ENCODE data around the gene FUT4.
"Not testable (repeated sequence)": the region's sequence is repeated elsewhere in the genome, so short reads cannot be mapped to it uniquely, and the experiment has no call there.

FUT4 gene

DNA sequence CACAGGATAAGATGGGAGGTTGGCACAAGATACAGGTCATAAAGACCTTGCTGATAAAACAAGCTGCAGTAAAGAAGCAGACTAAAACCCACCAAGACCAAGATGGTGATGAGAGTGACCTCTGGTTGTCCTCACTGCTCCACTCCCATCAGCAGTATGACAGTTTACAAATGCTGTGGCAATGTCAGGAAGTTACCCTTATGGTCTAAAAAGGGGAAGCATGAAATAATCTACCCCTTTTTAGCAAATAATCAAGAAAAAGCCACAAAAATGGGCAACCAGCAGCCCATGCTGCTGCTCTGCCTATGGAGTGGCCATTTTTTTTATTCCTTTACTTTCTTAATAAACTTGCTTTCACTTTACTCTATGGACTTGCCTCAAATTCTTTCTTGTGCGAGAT is 14.7 kb downstream of the FUT4 start:
- in situ Hi-C loops (cut with MboI; ENCODE audit: low pct_unique_long_range_greater_than_20kb, low sequenced_read_pairs), result no loop called here
- DNase-seq, result peak; percentile 80

DNA sequence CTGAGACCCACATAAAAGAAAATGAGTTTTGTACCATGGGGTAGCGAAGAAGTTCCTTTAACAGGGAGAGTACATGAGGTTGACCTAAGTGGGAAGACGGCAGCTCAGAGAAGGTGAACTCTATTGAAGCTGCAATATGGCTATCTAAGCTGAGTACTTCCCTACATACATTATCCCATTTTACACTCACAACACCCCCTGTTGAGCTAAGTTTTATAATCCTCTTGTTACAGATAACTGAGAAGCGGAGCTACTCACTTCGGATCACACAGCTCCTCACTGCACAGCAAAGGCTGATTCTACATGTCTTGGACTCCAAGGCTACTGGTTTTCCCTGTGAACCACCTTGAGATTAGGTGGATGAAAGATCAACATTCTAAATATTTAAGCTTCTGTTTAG is 15.2 kb downstream of the FUT4 start:
- DNase-seq, result no peak
- in situ Hi-C loops (cut with MboI; ENCODE audit: low pct_unique_long_range_greater_than_20kb, low sequenced_read_pairs), result no loop called here

- in situ Hi-C loops (cut with MboI; ENCODE audit: low pct_unique_long_range_greater_than_20kb, low sequenced_read_pairs), result no loop called here
- no peak for DNase-seq
These were observed 15.6 kb downstream of the FUT4 start for GRCh38 chr11:94559361-94559760.

DNA sequence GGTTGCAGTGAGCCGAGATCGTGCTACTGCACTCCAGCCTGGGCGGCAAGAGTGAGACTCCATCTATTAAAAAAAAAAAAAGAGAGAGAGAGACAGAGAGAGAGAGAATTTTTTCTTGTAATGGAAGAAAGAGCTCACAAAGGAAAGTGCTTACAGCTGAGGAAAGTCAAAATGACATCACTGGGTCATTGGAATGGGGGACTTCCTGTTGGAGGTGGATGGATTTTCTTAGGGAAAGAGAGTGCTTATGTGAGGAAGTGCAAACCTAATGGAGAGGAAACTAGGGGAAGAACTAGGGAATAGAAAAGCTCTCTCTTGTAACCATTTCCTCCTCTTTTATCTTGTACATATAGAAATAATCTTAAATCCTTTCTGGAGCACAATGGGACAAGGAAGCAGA is 17.1 kb downstream of the FUT4 start:
- in situ Hi-C loops (cut with MboI; ENCODE audit: low pct_unique_long_range_greater_than_20kb, low sequenced_read_pairs), result no loop called here
- DNase-seq, result no peak

DNA sequence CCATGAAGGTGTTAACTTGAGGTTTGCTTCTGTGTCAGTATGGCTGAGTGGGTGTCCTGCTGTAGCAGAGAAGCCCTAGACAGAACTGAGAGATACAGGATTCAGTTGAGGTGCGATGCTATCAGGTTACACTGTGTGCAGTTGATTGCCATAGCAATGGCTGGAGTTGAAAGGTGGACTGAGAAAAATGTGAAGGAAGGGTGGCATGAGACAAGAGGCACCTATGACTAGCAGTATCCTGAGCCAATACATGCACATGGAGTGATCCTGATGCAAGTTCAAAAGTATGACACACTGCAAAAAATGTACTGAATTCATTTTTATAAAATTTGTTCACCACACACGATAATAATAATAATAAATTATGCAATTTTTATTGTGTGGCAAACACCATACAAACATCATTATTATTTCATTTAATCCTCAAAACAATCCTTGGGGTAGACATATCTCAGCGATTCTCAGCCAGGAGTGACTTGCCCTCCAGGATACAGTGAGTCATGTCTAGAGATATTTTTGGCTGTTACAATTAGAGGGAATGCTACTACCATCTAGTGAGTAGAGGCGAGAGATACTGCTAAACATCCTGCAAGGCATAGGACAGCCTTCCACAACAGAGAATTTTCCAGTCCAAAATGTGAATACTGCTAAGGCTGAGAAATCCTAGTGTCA is 19.6 kb downstream of the FUT4 start:
- DNase-seq, result no peak
- in situ Hi-C loops (cut with MboI; ENCODE audit: low pct_unique_long_range_greater_than_20kb, low sequenced_read_pairs), result no loop called here

DNA sequence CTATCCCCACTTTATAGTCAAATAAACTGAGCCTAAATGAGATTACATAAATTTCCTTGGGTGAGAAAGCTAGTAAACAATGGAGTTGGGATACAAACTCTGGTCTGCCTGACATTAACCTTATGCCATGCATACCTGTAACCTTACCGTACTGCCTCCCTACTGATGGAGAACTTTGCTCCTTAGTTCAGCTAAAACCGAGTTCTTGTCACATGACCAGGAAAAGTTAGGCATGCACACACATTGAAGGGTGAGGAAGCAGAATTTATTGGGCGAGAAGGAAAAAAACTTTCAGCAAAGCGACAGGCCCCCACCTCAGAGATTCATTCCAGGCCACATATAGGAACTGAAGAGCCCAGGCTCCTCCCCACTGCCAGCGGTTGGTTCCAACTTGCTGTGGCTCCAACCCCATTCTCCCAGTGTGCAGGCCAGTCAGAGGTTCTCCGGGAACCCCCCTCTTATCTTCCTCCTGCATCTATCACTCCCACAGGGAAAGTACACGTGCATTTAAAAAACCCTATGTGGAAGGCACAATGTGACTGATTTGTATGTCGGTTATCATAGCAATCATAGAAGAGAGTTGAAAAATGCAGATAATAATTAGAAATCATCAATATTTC is 20.2 kb downstream of the FUT4 start:
- in situ Hi-C loops (cut with MboI; ENCODE audit: low pct_unique_long_range_greater_than_20kb, low sequenced_read_pairs), result no loop called here
- DNase-seq, result no peak

- in situ Hi-C loops (cut with MboI; ENCODE audit: low pct_unique_long_range_greater_than_20kb, low sequenced_read_pairs), result no loop called here
- no peak for DNase-seq
These were observed 23.5 kb downstream of the FUT4 start, which contains the start of gene PIWIL4 for GRCh38 chr11:94567181-94567670. Gene PIWIL4 (plus strand): TSS chr11:94567368. CDS start chr11:94567519, 151 bp downstream.

GRCh38 chr11:94568200-94568599 is 24.5 kb downstream of the FUT4 start:
- no peak for DNase-seq
- in situ Hi-C loops (cut with MboI; ENCODE audit: low pct_unique_long_range_greater_than_20kb, low sequenced_read_pairs), result no loop called here

DNA sequence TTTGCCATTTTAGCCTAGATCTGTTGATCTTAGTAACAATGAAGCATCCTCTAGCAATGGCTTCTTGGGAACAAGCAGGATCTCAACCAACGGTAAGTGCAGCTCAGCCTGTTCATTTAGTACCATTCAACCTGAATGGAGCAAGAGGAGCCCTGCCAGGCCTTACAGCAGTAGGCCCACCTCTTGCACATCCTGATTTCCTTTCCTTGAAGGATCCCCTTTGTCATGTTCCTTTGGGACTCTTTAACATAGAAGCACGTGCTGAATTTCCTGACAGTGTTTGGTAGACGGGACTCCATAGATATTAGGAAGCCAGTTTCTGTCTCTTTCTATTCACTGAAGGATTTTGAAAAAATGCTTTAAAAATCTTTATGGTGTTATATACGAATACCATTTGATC is 25.0 kb downstream of the FUT4 start:
- no peak for DNase-seq
- in situ Hi-C loops (cut with MboI; ENCODE audit: low pct_unique_long_range_greater_than_20kb, low sequenced_read_pairs), result no loop called here

DNA sequence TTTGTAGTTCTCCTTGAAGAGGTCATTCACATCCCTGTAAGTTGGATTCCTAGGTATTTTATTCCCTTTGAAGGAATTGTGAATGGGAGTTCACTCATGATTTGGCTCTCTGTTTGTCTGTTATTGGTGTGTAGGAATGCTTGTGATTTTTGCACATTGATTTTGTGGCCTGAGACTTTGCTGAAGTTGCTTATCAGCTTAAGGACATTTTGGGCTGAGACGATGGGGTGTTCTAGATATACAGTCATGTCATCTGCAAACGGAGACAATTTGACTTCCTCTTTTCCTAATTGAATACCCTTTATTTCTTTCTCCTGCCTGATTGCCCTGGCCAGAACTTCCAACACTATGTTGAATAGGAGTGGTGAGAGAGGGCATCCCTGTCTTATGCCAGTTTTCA is 29.3 kb downstream of the FUT4 start:
- in situ Hi-C loops (cut with MboI; ENCODE audit: low pct_unique_long_range_greater_than_20kb, low sequenced_read_pairs); DNase-seq: not testable (repeated sequence)

GRCh38 chr11:94574193-94574961 is 30.7 kb downstream of the FUT4 start:
- in situ Hi-C loops (cut with MboI; ENCODE audit: low pct_unique_long_range_greater_than_20kb, low sequenced_read_pairs), result no loop called here
- DNase-seq, result peak; percentile 49

GRCh38 chr11:94576306-94576705 is 32.6 kb downstream of the FUT4 start:
- in situ Hi-C loops (cut with MboI; ENCODE audit: low pct_unique_long_range_greater_than_20kb, low sequenced_read_pairs), result no loop called here
- no peak for DNase-seq

GRCh38 chr11:94577841-94578240 is 34.1 kb downstream of the FUT4 start:
- in situ Hi-C loops (cut with MboI; ENCODE audit: low pct_unique_long_range_greater_than_20kb, low sequenced_read_pairs), result no loop called here
- no peak for DNase-seq

- DNase-seq, result no peak
These were observed 38.2 kb downstream of the FUT4 start for GRCh38 chr11:94581926-94582325.

DNA sequence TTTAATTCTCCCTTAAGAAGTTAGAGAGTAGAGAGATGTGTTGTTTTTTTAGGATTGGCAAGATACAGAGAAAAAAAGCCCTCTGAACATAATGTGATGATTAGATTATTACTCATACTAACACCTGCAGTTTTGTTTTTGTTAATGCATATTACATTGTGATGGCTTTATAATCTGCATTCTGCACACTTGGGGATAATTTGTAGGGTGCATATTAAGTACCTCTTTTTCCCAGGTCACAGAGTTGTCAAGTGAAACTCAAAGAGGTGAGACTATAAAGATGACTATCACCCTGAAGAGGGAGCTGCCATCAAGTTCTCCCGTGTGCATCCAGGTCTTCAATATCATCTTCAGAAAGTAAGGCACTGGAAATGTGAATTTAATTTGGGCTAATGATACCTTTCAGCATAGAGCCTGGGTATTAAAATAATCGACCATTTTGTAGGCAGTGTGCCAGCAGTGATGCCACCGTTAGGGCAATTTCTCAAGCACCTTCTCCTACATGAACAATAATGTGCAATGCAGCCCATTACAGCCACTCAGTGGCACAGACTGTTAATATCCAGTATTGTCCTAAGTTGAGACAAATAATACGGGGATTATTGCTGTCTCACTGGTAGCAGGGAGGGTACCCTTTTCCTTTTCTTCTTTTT is 39.6 kb downstream of the FUT4 start:
- in situ Hi-C loops (cut with MboI; ENCODE audit: low pct_unique_long_range_greater_than_20kb, low sequenced_read_pairs), result no loop called here
- no peak for DNase-seq

More at GRCh38 chr11:94581926-94582325, 38.2 kb downstream of the FUT4 start:
- in situ Hi-C loops (cut with MboI; ENCODE audit: low pct_unique_long_range_greater_than_20kb, low sequenced_read_pairs), result no loop called here

DNA sequence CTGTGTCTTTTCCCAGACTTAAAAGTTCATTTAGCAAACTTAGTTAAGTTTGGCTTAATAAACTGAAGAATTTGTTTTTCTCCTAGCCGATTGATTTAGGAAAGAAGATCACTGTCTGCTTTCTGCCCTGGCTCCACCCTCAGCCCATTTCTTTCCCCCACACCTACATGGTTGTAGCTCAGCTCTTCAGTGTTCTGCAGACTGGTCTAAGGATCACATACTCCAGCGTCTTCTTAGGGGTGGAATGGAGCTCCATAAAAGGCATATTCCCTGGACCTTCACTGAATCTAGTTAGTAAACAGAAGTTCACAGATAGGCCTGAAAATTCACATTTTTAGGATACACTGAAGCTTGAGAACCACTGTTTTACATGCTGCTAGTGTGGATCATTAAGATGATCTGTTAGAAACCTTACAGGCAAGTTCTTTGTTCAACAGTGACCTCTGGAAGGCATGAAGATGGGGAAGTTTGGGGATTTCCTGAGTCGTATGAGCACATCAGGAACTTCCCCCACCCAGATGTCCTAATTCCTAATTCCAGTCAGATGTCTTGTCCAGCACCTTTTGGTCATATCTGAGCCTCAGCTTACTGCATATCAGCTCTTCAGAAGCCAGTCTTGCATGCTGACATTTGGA is 40.3 kb downstream of the FUT4 start:
- no peak for DNase-seq
- in situ Hi-C loops (cut with MboI; ENCODE audit: low pct_unique_long_range_greater_than_20kb, low sequenced_read_pairs), result no loop called here

GRCh38 chr11:94584978-94585377 is 41.3 kb downstream of the FUT4 start:
- DNase-seq, result no peak
- in situ Hi-C loops (cut with MboI; ENCODE audit: low pct_unique_long_range_greater_than_20kb, low sequenced_read_pairs), result no loop called here

- in situ Hi-C loops (cut with MboI; ENCODE audit: low pct_unique_long_range_greater_than_20kb, low sequenced_read_pairs), result no loop called here
- no peak for DNase-seq
These were observed 41.7 kb downstream of the FUT4 start for GRCh38 chr11:94585399-94585798.

DNA sequence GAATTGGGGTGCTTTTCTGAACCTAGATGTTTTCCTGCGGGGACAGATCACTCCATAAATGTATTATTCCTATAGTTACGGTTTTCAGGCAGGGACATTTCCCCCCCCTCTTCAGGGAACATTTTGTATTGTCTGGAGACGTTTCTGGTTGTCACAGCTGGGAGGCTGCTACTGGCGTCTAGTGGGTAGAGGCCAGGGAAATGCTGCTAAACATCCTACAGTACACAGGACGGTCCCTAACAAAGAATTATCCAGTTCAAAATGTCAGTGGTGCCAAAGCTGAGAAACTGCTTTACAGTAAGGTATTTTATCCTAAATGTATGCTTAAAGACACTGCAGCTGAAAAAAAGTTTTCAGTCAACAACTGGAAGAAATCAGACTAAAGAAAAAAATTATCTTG is 42.8 kb downstream of the FUT4 start:
- no peak for DNase-seq
- in situ Hi-C loops (cut with MboI; ENCODE audit: low pct_unique_long_range_greater_than_20kb, low sequenced_read_pairs), result no loop called here
